EL (cell line): ENCODE results near the gene CMTM4.
"Not testable (repeated sequence)": the region's sequence is repeated elsewhere in the genome, so short reads cannot be mapped to it uniquely, and the experiment has no call there.

Experiments used
- DNase-seq: peaks from one replicate; pipeline ENCODE4 v3.0.0-alpha.2; 2016

The CMTM4 gene

GRCh38 chr16:66588981-66589713, 107.4 kb downstream of the CMTM4 start:
- DNase-seq = peak; percentile 32

GRCh38 chr16:66587881-66588600, 108.5 kb downstream of the CMTM4 start:
- no peak for DNase-seq

- no peak for DNase-seq
Measured at GRCh38 chr16:66585481-66586239, 110.9 kb downstream of the CMTM4 start.

GRCh38 chr16:66581246-66581952, 115.1 kb downstream of the CMTM4 start:
- no peak for DNase-seq

- peak; percentile 63 for DNase-seq
Measured at GRCh38 chr16:66580605-66581209, 115.8 kb downstream of the CMTM4 start.

GRCh38 chr16:66578651-66579531, 117.7 kb downstream of the CMTM4 start, which contains the start of gene CMTM2:
Gene CMTM2, plus strand, starts transcription at chr16:66579463. Its CDS starts 145 bp downstream, at chr16:66579608.
- DNase-seq = no peak

- DNase-seq = no peak
Measured at GRCh38 chr16:66576296-66576695, 120.2 kb downstream of the CMTM4 start.

- DNase-seq = no peak
Measured at GRCh38 chr16:66575060-66575459, 121.5 kb downstream of the CMTM4 start.

- no peak for DNase-seq
Measured at GRCh38 chr16:66574531-66574930, 122.0 kb downstream of the CMTM4 start.

- DNase-seq = no peak
Measured at GRCh38 chr16:66574081-66574480, 122.5 kb downstream of the CMTM4 start.

- DNase-seq = no peak
Measured at GRCh38 chr16:66572356-66572755, 124.2 kb downstream of the CMTM4 start.

- peak; percentile 57 for DNase-seq
Measured at GRCh38 chr16:66569827-66570405, 126.6 kb downstream of the CMTM4 start.

- peak; percentile 53 for DNase-seq
Measured at GRCh38 chr16:66569131-66569530, 127.4 kb downstream of the CMTM4 start.

GRCh38 chr16:66568355-66568754, 128.2 kb downstream of the CMTM4 start:
- DNase-seq = peak; percentile 46

GRCh38 chr16:66567270-66567669, 129.3 kb downstream of the CMTM4 start:
- not testable (repeated sequence) for DNase-seq

GRCh38 chr16:66566051-66566901, 130.3 kb downstream of the CMTM4 start, which contains the start of gene CMTM1:
Gene CMTM1, plus strand, starts transcription at chr16:66566439. Its CDS starts 75 bp downstream, at chr16:66566514.
- DNase-seq = no peak
